Breast epithelium (tissue), 4 donors: ENCODE data around the gene SORBS1. TPM values are rescaled to one million over a fixed set of nuclear protein-coding genes. Genes with fewer than 3 reads are reported as not detected.

Source experiments
- DNase-seq, 2 donors: peaks; one replicate each; pipeline ENCODE4 v3.0.0-alpha.2; 2019; ENCODE audit warnings: low spot score in 2 of 2
- H3K27ac ChIP-seq, 2 donors: fragments of 200-600 bp; sonication (generic) in 1 of 2; one replicate each; pipeline ENCODE4 v1.5.1; 2016 to 2019; ENCODE audit warnings: mild to moderate bottlenecking in 1 of 2
- H3K27me3 ChIP-seq, 2 donors: fragments of 200-600 bp; sonication (generic) in 1 of 2; one replicate each; pipeline versions ENCODE4 v1.5.1 to v1.6.0; 2017 to 2019; ENCODE audit warnings: control low read depth in 1 of 2, mild to moderate bottlenecking in 1 of 2
- H3K36me3 ChIP-seq: fragments of 200-600 bp; one replicate; pipeline ENCODE4 v1.5.1; 2019
- H3K4me1 ChIP-seq, 2 donors: fragments of 200-600 bp; sonication (generic); one replicate each; pipeline ENCODE4 v1.5.1; 2016 to 2019; ENCODE audit warnings: control low read depth in 1 of 2
- H3K4me3 ChIP-seq, 3 donors: fragments of 200-600 bp; sonication (generic); 1 replicate in 2 of 3; 2 replicates in 1 of 3; pipeline ENCODE4 v1.5.1; 2016 to 2019; ENCODE audit warnings: mild to moderate bottlenecking in 3 of 3, moderate library complexity in 2 of 3
- H3K9me3 ChIP-seq, 2 donors: fragments of 200-600 bp; sonication (generic) in 1 of 2; one replicate each; pipeline ENCODE4 v1.5.1; 2016 to 2019; ENCODE audit warnings: control low read depth in 1 of 2
- POLR2A ChIP-seq: fragments of 450-650 bp; IDR thresholded peaks from one replicate; pipeline ENCODE4 v1.6.1; 2016; ENCODE audit warnings: antibody characterized with exemption, mild to moderate bottlenecking, moderate library complexity
- POLR2AphosphoS5 ChIP-seq, 3 donors: sonication (generic); formaldehyde crosslinking; IDR thresholded peaks; one replicate each; pipeline ENCODE4 v1.6.1; 2017; ENCODE audit warnings: antibody characterized with exemption in 3 of 3
- intact Hi-C: fragments of 100-400 bp; cut with DNase I; formaldehyde crosslinking; loops from one replicate; pipeline ENCODE4 v1.15.1; 2023; ENCODE audit warnings: low total_unique reads
- total RNA-seq, 3 donors: library from RNA; depleted of rRNA; stranded (reverse); fragments of >200 nt; gene quantifications; one replicate each; pipeline ENCODE4 v1.1.0, GENCODE V29; 2016
- TF ChIP-seq, protein P1 (sequence below), 3 donors: fragments of 450-650 bp; IDR thresholded peaks; one replicate each; pipeline ENCODE4 v1.5.1; 2016 to 2017; ENCODE audit warnings: antibody characterized with exemption in 3 of 3, mild to moderate bottlenecking in 3 of 3, moderate library complexity in 3 of 3

SORBS1 gene
- total RNA-seq, 3 donors from 2014 or later = 156 to 455 (median 200) TPM

DNA sequence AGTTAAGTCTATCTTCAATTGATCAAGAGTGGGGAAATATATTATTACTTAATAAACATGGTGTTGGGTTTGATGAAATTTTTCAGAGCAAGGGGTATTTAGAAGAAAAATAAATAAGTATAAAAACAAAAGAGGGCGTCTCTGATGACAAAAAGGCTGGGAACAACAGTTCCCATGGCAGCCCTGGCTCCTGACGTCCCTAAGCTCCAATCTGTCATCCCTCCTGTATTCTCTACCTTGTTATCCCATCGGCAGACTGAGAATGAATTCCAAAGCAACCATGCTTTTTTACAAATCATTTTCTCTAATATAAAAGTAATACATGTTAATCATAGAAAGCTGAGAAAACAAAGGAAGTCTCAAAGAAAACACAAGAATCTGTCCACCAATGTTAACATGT lies 55.5 kb downstream of the SORBS1 start:
- no peak for TF ChIP-seq POLR2AphosphoS5 (IDR thresholded peaks at IDR 0.05)
- TF ChIP-seq POLR2A = no peak
- TF ChIP-seq, protein P1, sequence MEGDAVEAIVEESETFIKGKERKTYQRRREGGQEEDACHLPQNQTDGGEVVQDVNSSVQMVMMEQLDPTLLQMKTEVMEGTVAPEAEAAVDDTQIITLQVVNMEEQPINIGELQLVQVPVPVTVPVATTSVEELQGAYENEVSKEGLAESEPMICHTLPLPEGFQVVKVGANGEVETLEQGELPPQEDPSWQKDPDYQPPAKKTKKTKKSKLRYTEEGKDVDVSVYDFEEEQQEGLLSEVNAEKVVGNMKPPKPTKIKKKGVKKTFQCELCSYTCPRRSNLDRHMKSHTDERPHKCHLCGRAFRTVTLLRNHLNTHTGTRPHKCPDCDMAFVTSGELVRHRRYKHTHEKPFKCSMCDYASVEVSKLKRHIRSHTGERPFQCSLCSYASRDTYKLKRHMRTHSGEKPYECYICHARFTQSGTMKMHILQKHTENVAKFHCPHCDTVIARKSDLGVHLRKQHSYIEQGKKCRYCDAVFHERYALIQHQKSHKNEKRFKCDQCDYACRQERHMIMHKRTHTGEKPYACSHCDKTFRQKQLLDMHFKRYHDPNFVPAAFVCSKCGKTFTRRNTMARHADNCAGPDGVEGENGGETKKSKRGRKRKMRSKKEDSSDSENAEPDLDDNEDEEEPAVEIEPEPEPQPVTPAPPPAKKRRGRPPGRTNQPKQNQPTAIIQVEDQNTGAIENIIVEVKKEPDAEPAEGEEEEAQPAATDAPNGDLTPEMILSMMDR (IDR thresholded peaks at IDR 0.05) = no peak
- intact Hi-C loops = no loop called here
- Histone ChIP-seq H3K9me3 (no peaks in the 10 kb centered on the region), H3K27ac (peak overlapping the region; percentile 68), H3K27me3 (no peaks in the 10 kb centered on the region), H3K4me3 (no peak overlapping the region), H3K4me1 (peaks cover 0 to 18% of the 10 kb centered on the region in 2 donors), H3K36me3 (no peaks in the 10 kb centered on the region)
- DNase-seq = no peak

GRCh38 chr10:95505084-95505610 lies 56.0 kb downstream of the SORBS1 start:
- Histone ChIP-seq H3K9me3 (no peaks in the 10 kb centered on the region), H3K27ac (peak overlapping the region; percentile 68), H3K4me3 (peak overlapping the region in 2 of 3 donors; percentile 13 to 24), H3K4me1 (peaks cover 0 to 18% of the 10 kb centered on the region in 2 donors), H3K36me3 (no peaks in the 10 kb centered on the region), H3K27me3 (no peaks in the 10 kb centered on the region)
- intact Hi-C loops = no loop called here
- no peak for TF ChIP-seq POLR2A
- TF ChIP-seq, protein P1 (IDR thresholded peaks at IDR 0.05) = no peak
- no peak for TF ChIP-seq POLR2AphosphoS5 (IDR thresholded peaks at IDR 0.05)
- no peak for DNase-seq

DNA sequence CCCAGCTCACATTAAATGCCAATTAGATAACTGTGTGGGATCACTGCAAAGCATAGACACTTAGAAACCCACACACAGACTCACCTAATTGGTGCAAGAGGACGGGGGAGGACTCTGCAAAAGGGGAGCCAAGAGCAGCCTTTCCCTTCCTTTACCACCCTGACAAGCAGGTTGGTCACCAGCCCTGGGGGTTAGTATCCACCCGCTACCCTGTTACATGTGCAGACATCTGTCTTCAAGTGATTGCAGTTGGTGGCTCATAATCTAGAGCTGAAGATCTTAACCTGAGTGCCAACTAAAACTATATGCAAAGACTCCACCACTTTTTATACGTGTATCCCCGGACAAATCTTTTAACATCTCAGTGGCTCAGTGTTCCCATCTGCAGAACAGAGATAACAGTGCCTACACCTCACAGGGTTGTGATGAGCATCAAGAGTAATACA lies 56.9 kb downstream of the SORBS1 start:
- no peak for TF ChIP-seq POLR2A
- no peak for TF ChIP-seq POLR2AphosphoS5 (IDR thresholded peaks at IDR 0.05)
- TF ChIP-seq, protein P1 (IDR thresholded peaks at IDR 0.05) = no peak
- H3K4me3 ChIP-seq = no peak overlapping the region
- no peak for DNase-seq
- no peaks in the 10 kb centered on the region for H3K27me3 ChIP-seq
- no peaks in the 10 kb centered on the region for H3K9me3 ChIP-seq
- H3K27ac ChIP-seq = peak overlapping the region; percentile 58 to 68
- peaks cover 0 to 18% of the 10 kb centered on the region in 2 donors for H3K4me1 ChIP-seq
- intact Hi-C loops = no loop called here
- no peaks in the 10 kb centered on the region for H3K36me3 ChIP-seq

DNA sequence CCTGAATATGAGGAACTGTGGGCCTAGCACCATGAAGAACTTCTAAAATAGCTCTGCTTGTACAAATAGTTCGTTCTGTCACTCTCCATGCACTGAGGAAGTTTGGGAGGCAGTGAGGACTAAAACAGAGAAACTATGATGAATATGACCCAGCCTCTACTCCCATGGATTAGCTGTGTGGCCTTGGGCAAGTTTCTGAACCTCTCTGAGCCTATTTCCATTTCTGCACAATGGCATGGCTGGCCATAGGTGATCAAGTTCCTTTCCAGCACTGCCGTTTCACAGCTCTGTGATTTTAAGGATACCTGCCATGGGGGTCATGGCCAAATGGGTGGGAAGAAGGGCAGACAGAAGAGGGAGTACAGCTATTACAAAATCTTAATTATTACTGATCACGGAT lies 57.6 kb downstream of the SORBS1 start:
- no peak overlapping the region for H3K4me3 ChIP-seq
- no peaks in the 10 kb centered on the region for H3K9me3 ChIP-seq
- no peaks in the 10 kb centered on the region for H3K27me3 ChIP-seq
- DNase-seq = no peak
- intact Hi-C loops = no loop called here
- peak overlapping the region; percentile 58 to 68 for H3K27ac ChIP-seq
- no peaks in the 10 kb centered on the region for H3K36me3 ChIP-seq
- TF ChIP-seq POLR2AphosphoS5 (IDR thresholded peaks at IDR 0.05) (no peak), POLR2A (no peak)
- TF ChIP-seq, protein P1 (IDR thresholded peaks at IDR 0.05) = no peak
- peaks cover 0 to 18% of the 10 kb centered on the region in 2 donors for H3K4me1 ChIP-seq

DNA sequence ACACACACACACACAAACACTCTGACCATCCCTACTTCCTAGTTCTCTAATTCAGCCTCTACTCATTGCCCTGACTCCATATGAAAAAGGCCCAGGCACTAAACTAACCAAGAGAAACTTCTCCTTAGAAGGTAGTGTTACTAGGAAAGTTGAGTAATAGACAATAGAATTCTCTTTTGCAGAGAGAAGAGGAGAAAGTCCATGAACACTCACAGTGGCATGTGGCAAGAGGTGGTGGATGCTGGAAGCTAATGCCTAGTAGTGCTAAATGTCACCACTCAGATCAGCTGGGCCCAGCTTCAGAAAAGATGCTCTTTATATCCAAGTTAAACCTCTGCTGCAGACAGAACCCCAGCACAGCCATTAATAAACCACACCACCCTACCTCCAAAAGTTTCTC lies 58.2 kb downstream of the SORBS1 start:
- H3K4me1 ChIP-seq = peaks cover 0 to 18% of the 10 kb centered on the region in 2 donors
- no peaks in the 10 kb centered on the region for H3K27me3 ChIP-seq
- intact Hi-C loops = no loop called here
- H3K4me3 ChIP-seq = no peak overlapping the region
- no peaks in the 10 kb centered on the region for H3K36me3 ChIP-seq
- peak overlapping the region; percentile 25 to 58 for H3K27ac ChIP-seq
- no peaks in the 10 kb centered on the region for H3K9me3 ChIP-seq
- no peak for TF ChIP-seq POLR2AphosphoS5 (IDR thresholded peaks at IDR 0.05)
- no peak for TF ChIP-seq POLR2A
- TF ChIP-seq, protein P1 (IDR thresholded peaks at IDR 0.05) = no peak
- no peak for DNase-seq
